KOPT-K1 (cell line): ENCODE measurements around the gene CNGA2.

Experiments used
- H3K27ac ChIP-seq: fragments of 200-600 bp; sonication (generic); 2 replicates; pipeline ENCODE4 v1.5.1; 2016; ENCODE audit warnings: antibody characterized with exemption, mild to moderate bottlenecking, low read depth, low read length; ENCODE audit not compliant: poor library complexity, severe bottlenecking
- H3K36me3 ChIP-seq: fragments of 200-600 bp; sonication (generic); 2 replicates; pipeline ENCODE4 v1.5.1; 2017; ENCODE audit warnings: antibody characterized with exemption, mild to moderate bottlenecking, low read length, moderate library complexity; ENCODE audit not compliant: insufficient read depth
- H3K9me3 ChIP-seq: fragments of 200-600 bp; sonication (generic); 2 replicates; pipeline ENCODE4 v1.5.1; 2017; ENCODE audit warnings: antibody characterized with exemption, low read length, mild to moderate bottlenecking; ENCODE audit not compliant: insufficient read depth, poor library complexity, severe bottlenecking

Gene CNGA2

GRCh38 chrX:151702741-151703340, 31.7 kb upstream of the CNGA2 start:
- Histone ChIP-seq H3K36me3 (no peaks in the 10 kb centered on the region), H3K9me3 (no peaks in the 10 kb centered on the region), H3K27ac (no peak overlapping the region)

GRCh38 chrX:151703487-151703886, 31.1 kb upstream of the CNGA2 start:
- Histone ChIP-seq H3K27ac (no peak overlapping the region), H3K9me3 (no peaks in the 10 kb centered on the region), H3K36me3 (no peaks in the 10 kb centered on the region)

DNA sequence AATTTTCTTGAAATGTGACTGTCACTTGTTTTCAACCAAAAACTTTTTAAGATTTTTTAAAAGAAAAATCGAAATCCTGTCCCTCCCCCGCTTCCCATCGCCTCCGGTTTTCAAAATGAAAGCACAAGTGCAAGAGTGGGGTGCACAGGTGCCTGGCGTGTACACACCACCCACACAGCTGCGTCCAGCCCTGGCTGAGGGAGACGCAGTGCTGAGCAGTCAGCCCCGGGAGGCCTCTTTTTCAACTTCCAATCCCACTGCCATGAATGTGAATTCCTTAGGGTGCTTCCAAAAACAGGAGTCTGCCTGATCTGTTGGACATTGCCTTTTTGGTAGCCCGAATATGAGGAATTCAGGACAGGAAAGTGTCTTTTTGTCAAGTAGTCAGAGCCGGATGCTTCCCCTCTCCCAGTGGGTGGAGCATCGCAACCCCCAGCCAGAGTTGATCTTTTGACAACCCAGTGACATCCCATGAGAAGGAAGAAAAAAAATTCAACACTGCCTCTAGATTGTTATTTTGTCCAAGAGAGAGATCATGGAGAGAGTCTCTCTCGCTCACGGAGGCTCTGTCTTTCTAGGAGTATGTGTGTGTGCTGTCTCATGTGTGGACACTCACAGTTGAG, 30.4 kb upstream of the CNGA2 start:
- Histone ChIP-seq H3K9me3 (no peaks in the 10 kb centered on the region), H3K36me3 (no peaks in the 10 kb centered on the region), H3K27ac (no peak overlapping the region)

DNA sequence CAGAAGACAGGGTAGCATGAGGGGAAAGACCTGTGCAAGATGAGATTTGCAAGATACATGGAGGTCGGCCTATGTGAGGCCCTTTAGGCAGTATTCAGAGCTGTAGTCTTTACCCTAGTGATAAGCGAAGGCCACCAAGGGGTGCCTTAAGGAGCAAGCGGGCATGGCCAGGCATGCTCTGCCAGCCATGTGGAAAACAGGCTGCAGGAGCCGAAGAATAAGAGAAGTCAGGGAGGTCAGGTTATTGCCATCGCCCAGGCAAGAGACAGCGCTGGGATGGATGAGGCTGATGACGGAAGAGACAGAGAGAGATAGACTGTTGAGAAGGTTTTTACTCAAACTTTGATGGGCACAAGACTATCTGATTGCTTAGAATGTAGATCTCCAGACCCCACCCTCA, 25.7 kb upstream of the CNGA2 start:
- Histone ChIP-seq H3K36me3 (no peaks in the 10 kb centered on the region), H3K9me3 (no peaks in the 10 kb centered on the region), H3K27ac (no peak overlapping the region)

DNA sequence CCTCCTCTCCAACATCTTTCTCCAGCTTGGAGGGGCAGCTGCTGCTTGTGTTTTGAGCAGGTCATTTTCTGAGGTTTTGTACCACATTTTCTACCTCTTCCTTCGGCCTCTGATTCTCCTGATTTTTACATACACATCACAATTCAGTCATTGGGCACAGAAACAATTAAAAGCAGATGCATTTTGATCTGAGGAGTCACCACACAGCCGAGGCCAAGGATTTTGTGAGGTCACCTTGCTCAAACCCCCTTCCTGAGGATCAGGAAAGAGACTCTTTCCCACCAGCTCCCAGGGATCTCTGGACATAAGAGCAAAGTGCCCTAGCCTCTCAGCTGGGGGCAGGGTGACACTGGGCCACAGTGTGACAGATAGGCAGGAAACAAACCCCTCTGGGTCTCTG, 24.1 kb upstream of the CNGA2 start:
- Histone ChIP-seq H3K9me3 (no peaks in the 10 kb centered on the region), H3K27ac (no peak overlapping the region), H3K36me3 (no peaks in the 10 kb centered on the region)

- Histone ChIP-seq H3K9me3 (no peaks in the 10 kb centered on the region), H3K36me3 (no peaks in the 10 kb centered on the region), H3K27ac (no peak overlapping the region)
Observed at GRCh38 chrX:151711154-151711553, 23.4 kb upstream of the CNGA2 start.

- no peaks in the 10 kb centered on the region for H3K9me3 ChIP-seq
- H3K36me3 ChIP-seq, result no peaks in the 10 kb centered on the region
- H3K27ac ChIP-seq, result no peak overlapping the region
Observed at GRCh38 chrX:151711787-151712186, 22.8 kb upstream of the CNGA2 start.

DNA sequence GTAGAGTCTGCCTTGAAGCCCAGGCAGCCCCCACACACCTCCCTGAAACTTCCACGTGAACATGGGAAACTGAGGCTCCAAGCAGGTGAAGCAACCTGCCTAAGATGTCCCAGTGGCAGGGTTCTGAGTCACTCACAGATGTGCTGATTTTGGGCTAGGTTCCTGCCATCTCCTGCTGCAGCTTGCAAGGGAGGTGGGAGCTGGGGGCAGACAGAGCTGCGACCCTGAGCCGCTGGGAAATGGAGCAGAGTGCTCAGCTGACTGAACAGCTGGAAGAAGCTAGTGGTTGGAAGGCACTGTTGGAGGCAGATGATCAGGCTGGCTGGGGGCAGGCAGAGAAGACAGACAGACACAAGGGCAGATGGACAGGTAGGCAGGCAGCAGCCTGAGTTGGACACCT, 22.3 kb upstream of the CNGA2 start:
- no peaks in the 10 kb centered on the region for H3K9me3 ChIP-seq
- no peaks in the 10 kb centered on the region for H3K36me3 ChIP-seq
- no peak overlapping the region for H3K27ac ChIP-seq

DNA sequence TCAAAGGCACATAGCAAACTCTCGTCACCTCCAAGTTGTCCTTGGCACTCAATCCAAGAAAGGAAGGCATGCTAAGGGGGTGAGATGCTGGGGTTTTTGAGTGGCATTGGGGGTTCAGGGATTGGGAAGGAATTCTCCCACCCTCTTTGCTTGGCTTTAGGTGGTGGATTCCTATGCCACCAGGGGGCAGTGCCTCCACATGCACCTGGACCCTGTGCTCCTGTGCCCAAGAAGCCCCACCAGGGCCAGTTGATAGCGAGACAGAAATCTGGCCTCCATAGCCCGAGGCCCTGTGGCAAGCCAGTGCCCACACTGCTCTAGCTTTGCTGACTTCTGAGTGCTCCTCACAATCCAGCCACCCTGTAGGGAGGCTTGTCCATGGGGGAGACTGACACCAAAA, 20.7 kb upstream of the CNGA2 start:
- Histone ChIP-seq H3K27ac (no peak overlapping the region), H3K9me3 (no peaks in the 10 kb centered on the region), H3K36me3 (no peaks in the 10 kb centered on the region)

- Histone ChIP-seq H3K27ac (no peak overlapping the region), H3K36me3 (no peaks in the 10 kb centered on the region), H3K9me3 (no peaks in the 10 kb centered on the region)
Observed at GRCh38 chrX:151714362-151714761, 20.2 kb upstream of the CNGA2 start.

- Histone ChIP-seq H3K36me3 (no peaks in the 10 kb centered on the region), H3K27ac (no peak within 1 kb of the TSS), H3K9me3 (no peaks in the 10 kb centered on the region)
Observed at GRCh38 chrX:151715752-151716151, 18.8 kb upstream of the CNGA2 start, which contains the start of gene FATE1. FATE1 (plus strand) TSS chrX:151716035; CDS start chrX:151716120, 85 bp downstream.

DNA sequence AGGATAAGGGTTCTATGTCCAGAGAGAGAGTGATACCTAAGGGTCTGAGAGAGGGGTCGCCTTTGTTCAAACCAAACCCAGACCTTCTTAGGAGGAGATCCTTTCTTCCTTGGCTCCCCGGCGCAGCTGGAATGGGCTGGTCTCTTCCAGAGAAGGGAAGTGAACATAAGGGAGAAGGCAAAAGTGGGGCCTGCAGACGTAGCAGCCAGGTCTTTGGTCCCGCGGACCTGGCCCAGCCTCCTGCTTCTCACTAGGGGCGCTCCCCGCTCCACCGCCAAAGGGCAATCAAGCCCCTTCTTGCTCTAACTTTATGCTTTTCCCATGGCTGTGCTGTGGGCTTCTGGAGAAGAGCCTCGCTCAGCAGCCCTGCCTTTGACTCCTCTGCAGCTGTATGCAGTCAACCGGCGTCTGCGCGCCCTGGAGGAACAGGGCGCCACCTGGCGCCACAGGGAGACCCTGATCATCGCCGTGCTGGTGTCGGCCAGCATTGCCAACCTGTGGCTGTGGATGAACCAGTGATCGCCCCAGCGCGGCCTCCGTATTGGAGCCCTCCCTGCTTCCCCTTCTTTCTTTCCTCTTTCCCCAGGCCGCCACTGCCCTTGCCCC, 12.2 kb upstream of the CNGA2 start:
- Histone ChIP-seq H3K9me3 (no peaks in the 10 kb centered on the region), H3K36me3 (no peaks in the 10 kb centered on the region), H3K27ac (no peak overlapping the region)

GRCh38 chrX:151723156-151723760, 11.3 kb upstream of the CNGA2 start:
- no peak overlapping the region for H3K27ac ChIP-seq
- no peaks in the 10 kb centered on the region for H3K9me3 ChIP-seq

DNA sequence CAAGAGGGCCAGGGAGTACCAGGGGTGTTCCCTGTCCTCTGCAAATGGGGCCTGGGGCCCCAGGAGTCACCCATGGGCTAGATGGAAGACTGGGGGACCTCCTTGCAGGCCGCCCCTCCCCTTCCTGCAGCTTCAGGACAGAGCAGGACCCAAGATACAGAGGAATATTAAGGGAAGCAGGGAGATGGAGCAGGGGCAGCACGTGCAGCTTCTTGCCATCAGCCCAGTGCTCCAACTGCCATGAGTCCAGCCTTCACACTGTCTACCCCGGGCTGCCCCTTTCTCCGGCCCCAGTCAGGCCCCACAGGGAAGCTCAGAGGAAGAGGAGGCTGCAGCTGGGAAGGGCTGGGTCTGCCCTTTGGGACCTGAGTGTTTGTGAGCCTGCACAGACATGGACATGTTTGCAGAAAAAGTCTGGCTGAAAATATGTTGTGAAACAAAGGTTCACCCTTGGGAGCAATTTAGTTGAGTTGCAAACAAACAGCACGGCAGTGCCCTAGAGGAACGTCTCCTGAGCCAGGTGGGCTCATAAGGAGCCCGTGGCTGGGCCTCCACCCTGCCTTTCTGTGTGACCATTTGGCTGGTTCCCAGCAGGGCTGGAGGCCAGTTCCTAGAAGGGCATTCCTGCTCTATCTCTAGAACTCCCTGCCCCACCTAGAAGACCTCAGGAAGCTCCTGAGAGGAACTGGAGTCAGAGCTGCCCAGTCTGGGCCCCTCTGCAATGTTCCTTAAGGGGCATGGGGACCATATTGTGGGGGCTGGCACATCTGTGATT, 9.8 kb upstream of the CNGA2 start:
- no peak overlapping the region for H3K27ac ChIP-seq
- no peaks in the 10 kb centered on the region for H3K9me3 ChIP-seq
- no peaks in the 10 kb centered on the region for H3K36me3 ChIP-seq

More at GRCh38 chrX:151723156-151723760, 11.3 kb upstream of the CNGA2 start:
- H3K36me3 ChIP-seq, result no peaks in the 10 kb centered on the region

GRCh38 chrX:151725338-151725614, 9.3 kb upstream of the CNGA2 start:
- H3K9me3 ChIP-seq, result no peaks in the 10 kb centered on the region
- no peak overlapping the region for H3K27ac ChIP-seq
- no peaks in the 10 kb centered on the region for H3K36me3 ChIP-seq
